ENCODE data around the gene NF1. TPM values are rescaled to one million over a fixed set of nuclear protein-coding genes. Genes with fewer than 3 reads are reported as not detected.

The NF1 gene
- total and polyA plus RNA-seq, 3 donors from 2014 or later, result 60.6 to 99.0 (median 97.6) TPM

DNA sequence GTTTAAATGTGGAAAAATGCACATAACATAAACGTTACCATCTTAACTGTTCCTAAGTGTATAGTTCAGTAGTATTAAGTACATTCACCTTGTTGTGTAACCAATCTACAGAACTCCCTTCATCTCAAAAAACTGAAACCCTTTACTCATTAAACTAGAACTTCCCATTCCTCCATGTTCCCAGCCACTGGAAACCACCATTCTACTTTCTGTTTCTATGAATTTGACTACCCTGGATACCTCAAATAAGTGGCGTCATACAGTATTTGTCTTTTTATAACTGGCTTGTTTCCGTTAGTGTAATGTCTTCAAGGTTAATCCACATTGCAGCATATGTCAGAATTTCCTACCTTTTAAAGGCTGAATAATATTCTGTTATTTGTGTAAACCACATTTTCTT is 38.2 kb downstream of the NF1 start:
- intact Hi-C loops (cut with DNase I; ENCODE audit: low total_unique reads), result no loop called here
- no peak overlapping the region for H3K4me3 ChIP-seq
- no peaks in the 10 kb centered on the region for H3K4me1 ChIP-seq
- no peak overlapping the region for H3K27ac ChIP-seq
- TF ChIP-seq, protein P1, sequence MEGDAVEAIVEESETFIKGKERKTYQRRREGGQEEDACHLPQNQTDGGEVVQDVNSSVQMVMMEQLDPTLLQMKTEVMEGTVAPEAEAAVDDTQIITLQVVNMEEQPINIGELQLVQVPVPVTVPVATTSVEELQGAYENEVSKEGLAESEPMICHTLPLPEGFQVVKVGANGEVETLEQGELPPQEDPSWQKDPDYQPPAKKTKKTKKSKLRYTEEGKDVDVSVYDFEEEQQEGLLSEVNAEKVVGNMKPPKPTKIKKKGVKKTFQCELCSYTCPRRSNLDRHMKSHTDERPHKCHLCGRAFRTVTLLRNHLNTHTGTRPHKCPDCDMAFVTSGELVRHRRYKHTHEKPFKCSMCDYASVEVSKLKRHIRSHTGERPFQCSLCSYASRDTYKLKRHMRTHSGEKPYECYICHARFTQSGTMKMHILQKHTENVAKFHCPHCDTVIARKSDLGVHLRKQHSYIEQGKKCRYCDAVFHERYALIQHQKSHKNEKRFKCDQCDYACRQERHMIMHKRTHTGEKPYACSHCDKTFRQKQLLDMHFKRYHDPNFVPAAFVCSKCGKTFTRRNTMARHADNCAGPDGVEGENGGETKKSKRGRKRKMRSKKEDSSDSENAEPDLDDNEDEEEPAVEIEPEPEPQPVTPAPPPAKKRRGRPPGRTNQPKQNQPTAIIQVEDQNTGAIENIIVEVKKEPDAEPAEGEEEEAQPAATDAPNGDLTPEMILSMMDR (IDR thresholded peaks at IDR 0.05), result no peak
- no peak for TF ChIP-seq POLR2A (IDR thresholded peaks at IDR 0.05)
- no peaks in the 10 kb centered on the region for H3K36me3 ChIP-seq (ENCODE audit: low read depth, missing control alignments)
- WGBS, 2 donors, result 89 to 95% methylated on average over 3 of the region's 3 CpGs
- DNase-seq, result no peak
- no peaks in the 10 kb centered on the region for H3K9me3 ChIP-seq
- no peaks in the 10 kb centered on the region for H3K27me3 ChIP-seq

DNA sequence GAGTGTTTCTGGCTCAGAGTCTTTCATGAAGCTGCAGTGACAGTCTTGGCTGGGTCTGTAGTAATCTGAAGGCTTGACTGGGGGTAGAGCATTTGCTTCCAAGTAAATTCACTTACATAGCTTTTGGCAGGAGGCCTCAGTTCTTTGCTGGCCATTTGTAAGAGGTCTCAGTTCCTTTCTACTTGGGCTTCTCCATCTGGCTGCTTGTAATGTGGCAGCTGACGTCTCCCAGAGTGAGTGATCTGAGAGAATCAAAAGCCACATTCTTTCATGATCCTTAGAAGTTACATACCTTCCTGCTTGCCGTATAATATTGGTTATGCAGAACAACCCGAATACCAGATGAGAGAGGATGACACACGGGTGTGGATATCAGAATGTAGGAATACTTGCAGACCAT is 39.8 kb downstream of the NF1 start:
- no peak overlapping the region for H3K27ac ChIP-seq
- no peak overlapping the region for H3K4me3 ChIP-seq
- no peaks in the 10 kb centered on the region for H3K27me3 ChIP-seq
- no peak for DNase-seq
- no peaks in the 10 kb centered on the region for H3K9me3 ChIP-seq
- intact Hi-C loops (cut with DNase I; ENCODE audit: low total_unique reads), result no loop called here
- H3K36me3 ChIP-seq (ENCODE audit: low read depth, missing control alignments), result no peaks in the 10 kb centered on the region
- no peaks in the 10 kb centered on the region for H3K4me1 ChIP-seq
- TF ChIP-seq POLR2A (IDR thresholded peaks at IDR 0.05), result no peak
- TF ChIP-seq, protein P1 (IDR thresholded peaks at IDR 0.05), result no peak
- WGBS, 2 donors, result 80 to 84% methylated on average over 4 of the region's 4 CpGs

DNA sequence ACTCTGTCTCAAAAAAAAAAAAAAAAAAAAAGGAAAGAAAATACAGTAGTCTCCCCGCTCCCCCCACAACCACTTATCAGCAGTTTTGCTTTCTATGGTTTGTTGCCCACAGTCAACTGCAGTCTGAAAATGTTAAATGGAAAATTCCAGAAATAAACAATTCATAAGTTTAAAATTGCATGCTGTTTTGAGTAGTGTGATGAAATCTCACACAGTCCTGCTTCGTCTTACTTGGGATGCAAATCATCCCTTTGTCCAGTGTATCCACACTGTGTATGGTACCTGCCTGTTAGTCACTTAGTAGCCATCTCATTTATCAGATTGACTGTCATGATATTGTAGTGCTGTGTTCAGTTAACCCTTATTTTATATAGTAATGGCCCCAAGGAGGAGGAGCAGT is 41.5 kb downstream of the NF1 start:
- 90 to 95% methylated on average over 2 of the region's 2 CpGs for WGBS, 2 donors
- Histone ChIP-seq H3K4me1 (no peaks in the 10 kb centered on the region), H3K27me3 (no peaks in the 10 kb centered on the region), H3K9me3 (no peaks in the 10 kb centered on the region), H3K27ac (no peak overlapping the region), H3K4me3 (no peak overlapping the region), H3K36me3 (ENCODE audit: low read depth, missing control alignments) (no peaks in the 10 kb centered on the region)
- no peak for TF ChIP-seq POLR2A (IDR thresholded peaks at IDR 0.05)
- TF ChIP-seq, protein P1 (IDR thresholded peaks at IDR 0.05), result no peak
- DNase-seq, result no peak
- intact Hi-C loops (cut with DNase I; ENCODE audit: low total_unique reads), result no loop called here

DNA sequence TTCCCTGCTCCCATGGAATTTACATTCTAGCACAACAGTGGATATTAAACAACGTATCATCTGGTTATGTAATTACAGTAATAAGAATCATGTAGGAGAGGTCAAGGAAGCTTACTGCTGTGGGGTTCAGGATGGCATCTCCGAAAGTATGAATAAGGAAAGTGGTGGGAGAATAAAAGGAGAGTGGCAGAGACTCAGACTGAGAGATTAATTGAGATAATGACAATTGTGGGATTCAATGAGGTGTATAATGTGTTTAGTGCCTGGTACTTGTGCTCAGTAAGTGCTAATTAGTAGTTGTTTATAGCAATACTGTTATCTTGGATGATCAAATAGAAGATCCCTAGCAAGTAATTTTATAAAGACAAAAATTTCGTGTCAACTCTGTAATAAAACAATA is 45.3 kb downstream of the NF1 start:
- Histone ChIP-seq H3K27me3 (no peaks in the 10 kb centered on the region), H3K4me1 (peaks cover 8% of the 10 kb centered on the region), H3K4me3 (no peak overlapping the region), H3K27ac (no peak overlapping the region), H3K9me3 (no peaks in the 10 kb centered on the region), H3K36me3 (ENCODE audit: low read depth, missing control alignments) (no peaks in the 10 kb centered on the region)
- intact Hi-C loops (cut with DNase I; ENCODE audit: low total_unique reads), result no loop called here
- 87 to 91% methylated on average over 3 of the region's 3 CpGs for WGBS, 2 donors
- no peak for DNase-seq
- TF ChIP-seq, protein P1 (IDR thresholded peaks at IDR 0.05), result no peak
- no peak for TF ChIP-seq POLR2A (IDR thresholded peaks at IDR 0.05)

DNA sequence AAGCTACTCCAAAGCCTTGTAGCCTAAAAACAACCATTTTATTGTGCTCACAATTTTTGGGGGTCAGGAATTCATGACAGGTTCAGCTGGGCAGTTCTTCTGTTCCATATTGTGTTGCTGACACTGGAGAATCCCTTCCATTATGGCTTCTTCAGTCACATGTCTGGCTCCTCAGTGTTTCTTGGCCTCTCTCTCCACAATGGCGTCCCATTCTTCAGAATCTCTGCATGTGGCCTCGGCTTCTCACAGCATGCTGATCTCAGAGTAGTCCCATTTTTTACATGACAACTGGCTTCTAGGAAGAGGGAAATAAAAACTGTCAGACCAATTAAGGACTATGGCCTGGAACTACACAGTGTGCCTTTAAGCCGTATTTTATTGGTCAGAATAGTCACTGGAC is 49.7 kb downstream of the NF1 start:
- 93 to 95% methylated on average over 3 of the region's 3 CpGs for WGBS, 2 donors
- no peak overlapping the region for H3K4me3 ChIP-seq
- H3K27me3 ChIP-seq, result no peaks in the 10 kb centered on the region
- no peak overlapping the region for H3K27ac ChIP-seq
- H3K4me1 ChIP-seq, result peaks cover 15% of the 10 kb centered on the region
- intact Hi-C loops (cut with DNase I; ENCODE audit: low total_unique reads), result no loop called here
- DNase-seq, result no peak
- no peaks in the 10 kb centered on the region for H3K9me3 ChIP-seq
- H3K36me3 ChIP-seq (ENCODE audit: low read depth, missing control alignments), result no peaks in the 10 kb centered on the region
- no peak for TF ChIP-seq POLR2A (IDR thresholded peaks at IDR 0.05)
- TF ChIP-seq, protein P1 (IDR thresholded peaks at IDR 0.05), result no peak

Measured in testis (tissue), 3 donors.